Caco-2 (cell line): ENCODE measurements around the gene ERC2. TPM values are rescaled to one million over a fixed set of nuclear protein-coding genes. Genes with fewer than 3 reads are reported as not detected.

ENCODE experiments used
- BruUV-seq: library from RNA; stranded (reverse); fragments of 400-500 nt; replicated peaks from 2 replicates; lab custom pipeline; 2021; lab: Mats Ljungman, UMichigan
- CTCF ChIA-PET: fragments of 300-600 bp; sonication (Branson Sonifier 250); formaldehyde crosslinking; loops from one replicate; lab custom pipeline; 2022; ENCODE audit warnings: antibody characterized with exemption; lab: Charles Lee
- POLR2A ChIA-PET: fragments of 300-600 bp; sonication (Branson Sonifier 250); formaldehyde crosslinking; loops from one replicate; lab custom pipeline; 2022; ENCODE audit warnings: antibody characterized with exemption; lab: Charles Lee
- DNase-seq, 2 experiments: peaks; one replicate each; pipeline versions ENCODE4 v3.0.0 to v3.0.0-alpha.2; 2020 to 2022
- H3K27me3 ChIP-seq: replicated peaks from 2 replicates; pipeline ENCODE4 v1.6.0; 2011; ENCODE audit warnings: low read length; ENCODE audit not compliant: control insufficient read depth, insufficient read depth
- H3K36me3 ChIP-seq: 2 replicates; pipeline ENCODE4 v1.5.1; 2011; ENCODE audit warnings: low read length; ENCODE audit not compliant: control insufficient read depth, insufficient read depth
- H3K4me1 ChIP-seq: fragments of 250-450 bp; sonication (Bioruptor Pico); 2 replicates; pipeline ENCODE4 v1.5.1; 2020; ENCODE audit warnings: mild to moderate bottlenecking
- H3K4me3 ChIP-seq: 2 replicates; pipeline ENCODE4 v1.5.1; 2011; ENCODE audit warnings: low read depth, mild to moderate bottlenecking, control low read depth, low read length
- H3K9me3 ChIP-seq: fragments of 250-450 bp; sonication (Bioruptor Pico); 2 replicates; pipeline ENCODE4 v1.5.1; 2020; ENCODE audit warnings: mild to moderate bottlenecking, moderate library complexity
- H3K27ac Mint-ChIP-seq: one replicate; pipeline ENCODE4 v1.8.0; 2022; ENCODE audit warnings: mixed read lengths; ENCODE audit not compliant: unreplicated experiment
- H3K27me3 Mint-ChIP-seq: one replicate; pipeline ENCODE4 v1.8.0; 2022; ENCODE audit warnings: mixed read lengths; ENCODE audit not compliant: insufficient read depth, unreplicated experiment
- H3K36me3 Mint-ChIP-seq: one replicate; pipeline ENCODE4 v1.8.0; 2022; ENCODE audit warnings: mild to moderate bottlenecking, mixed read lengths; ENCODE audit not compliant: insufficient read depth, unreplicated experiment
- H3K4me1 Mint-ChIP-seq: one replicate; pipeline ENCODE4 v1.8.0; 2022; ENCODE audit warnings: low read depth, mixed read lengths; ENCODE audit not compliant: unreplicated experiment
- H3K4me3 Mint-ChIP-seq: one replicate; pipeline ENCODE4 v1.8.0; 2022; ENCODE audit warnings: mild to moderate bottlenecking, moderate library complexity, mixed read lengths; ENCODE audit not compliant: unreplicated experiment
- H3K9me3 Mint-ChIP-seq: one replicate; pipeline ENCODE4 v1.8.0; 2022; ENCODE audit warnings: mixed read lengths; ENCODE audit not compliant: unreplicated experiment
- intact Hi-C: fragments of 100-400 bp; cut with micrococcal nuclease; formaldehyde crosslinking; loops from one replicate; pipeline ENCODE4 v1.10.0; 2022; ENCODE audit not compliant: unreplicated experiment
- total RNA-seq: library from RNA; stranded (reverse); gene quantifications from 2 replicates; pipeline ENCODE4 v1.2.3, GENCODE V29; 2022
- TF ChIP-seq, protein P1 (sequence below), 2 experiments: fragments of 200-600 bp in 1 of 2; IDR thresholded peaks; 1 replicate in 1 of 2; 2 replicates in 1 of 2; pipeline versions ENCODE4 v1.5.1 to v1.8.0; 2011 to 2022; ENCODE audit warnings: antibody characterized with exemption in 1 of 2, control low read depth in 1 of 2, inconsistent platforms in 1 of 2, low read depth in 1 of 2, low read length in 1 of 2, mild to moderate bottlenecking in 1 of 2, moderate library complexity in 1 of 2; ENCODE audit not compliant: insufficient read depth in 1 of 2, severe bottlenecking in 1 of 2, unreplicated experiment in 1 of 2

Gene ERC2
- total RNA-seq, 1 experiment from 2014 or later = 0.54 TPM

DNA sequence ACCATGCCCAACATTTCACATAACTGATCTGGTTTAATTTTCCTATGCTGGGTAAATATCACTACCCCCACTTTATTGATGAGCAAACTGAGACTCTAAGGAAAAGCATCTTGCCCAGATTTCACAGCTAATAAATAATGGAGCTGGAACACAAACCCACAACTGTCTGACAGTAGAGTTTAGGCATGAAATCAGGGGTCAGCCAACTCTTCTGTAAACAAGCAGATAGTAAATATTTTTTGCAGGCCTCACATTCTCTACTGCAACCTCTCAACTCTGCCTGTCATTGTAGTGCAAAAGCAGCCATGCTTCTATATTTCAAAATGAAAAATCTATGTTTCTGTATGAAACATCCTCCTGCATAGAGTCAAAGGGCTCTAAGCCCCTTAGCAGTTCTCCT, 111.5 kb downstream of the ERC2 start:
- Mint-ChIP-seq H3K4me3 (no peak overlapping the region), H3K9me3 (no peaks in the 10 kb centered on the region), H3K36me3 (no peaks in the 10 kb centered on the region), H3K4me1 (no peaks in the 10 kb centered on the region), H3K27me3 (peaks cover 8% of the 10 kb centered on the region), H3K27ac (no peak overlapping the region)
- ChIA-PET POLR2A (no interaction called here), CTCF (no interaction called here)
- no peak for DNase-seq
- intact Hi-C loops = no loop called here
- BruUV-seq = no TSS peak
- H3K4me3 ChIP-seq = no peak overlapping the region
- no peaks in the 10 kb centered on the region for H3K9me3 ChIP-seq
- H3K27me3 ChIP-seq = no peaks in the 10 kb centered on the region
- no peaks in the 10 kb centered on the region for H3K36me3 ChIP-seq
- no peaks in the 10 kb centered on the region for H3K4me1 ChIP-seq
- TF ChIP-seq, protein P1, sequence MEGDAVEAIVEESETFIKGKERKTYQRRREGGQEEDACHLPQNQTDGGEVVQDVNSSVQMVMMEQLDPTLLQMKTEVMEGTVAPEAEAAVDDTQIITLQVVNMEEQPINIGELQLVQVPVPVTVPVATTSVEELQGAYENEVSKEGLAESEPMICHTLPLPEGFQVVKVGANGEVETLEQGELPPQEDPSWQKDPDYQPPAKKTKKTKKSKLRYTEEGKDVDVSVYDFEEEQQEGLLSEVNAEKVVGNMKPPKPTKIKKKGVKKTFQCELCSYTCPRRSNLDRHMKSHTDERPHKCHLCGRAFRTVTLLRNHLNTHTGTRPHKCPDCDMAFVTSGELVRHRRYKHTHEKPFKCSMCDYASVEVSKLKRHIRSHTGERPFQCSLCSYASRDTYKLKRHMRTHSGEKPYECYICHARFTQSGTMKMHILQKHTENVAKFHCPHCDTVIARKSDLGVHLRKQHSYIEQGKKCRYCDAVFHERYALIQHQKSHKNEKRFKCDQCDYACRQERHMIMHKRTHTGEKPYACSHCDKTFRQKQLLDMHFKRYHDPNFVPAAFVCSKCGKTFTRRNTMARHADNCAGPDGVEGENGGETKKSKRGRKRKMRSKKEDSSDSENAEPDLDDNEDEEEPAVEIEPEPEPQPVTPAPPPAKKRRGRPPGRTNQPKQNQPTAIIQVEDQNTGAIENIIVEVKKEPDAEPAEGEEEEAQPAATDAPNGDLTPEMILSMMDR (IDR thresholded peaks at IDR 0.05; ENCODE audit: insufficient read depth in 1 of 2, low read depth in 1 of 2, low read length in 1 of 2, severe bottlenecking in 1 of 2, unreplicated experiment in 1 of 2) = no peak

DNA sequence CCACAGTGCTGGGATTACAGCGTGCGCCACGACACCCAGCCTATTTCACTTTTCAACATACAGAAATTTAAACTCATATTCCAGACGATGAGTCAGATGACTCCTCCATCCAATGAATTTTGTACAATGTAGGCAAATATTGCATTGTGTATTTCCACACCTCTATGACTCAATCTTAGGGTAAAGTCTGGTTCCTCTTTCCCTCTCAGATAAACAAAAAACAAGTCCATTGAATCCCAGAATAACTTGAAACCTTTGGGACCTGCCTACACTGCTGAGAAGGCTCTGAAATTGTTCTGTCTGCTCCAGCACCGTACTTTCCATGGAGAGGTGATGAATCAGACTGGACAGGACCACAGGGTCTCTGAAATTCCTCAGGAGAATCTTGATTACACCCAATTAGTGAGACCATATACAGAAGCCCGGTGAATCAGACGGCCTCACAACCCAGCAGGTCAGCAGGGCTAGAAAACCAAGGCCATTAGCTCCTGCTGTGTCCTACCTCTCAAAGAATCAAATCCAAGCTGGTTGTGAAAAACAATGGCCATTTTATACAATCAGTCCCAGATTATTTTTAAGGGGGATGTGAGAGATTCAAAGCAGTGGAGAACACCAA, 112.6 kb downstream of the ERC2 start:
- no peaks in the 10 kb centered on the region for H3K4me1 ChIP-seq
- DNase-seq = no peak
- Mint-ChIP-seq H3K4me1 (no peaks in the 10 kb centered on the region), H3K27ac (no peak overlapping the region), H3K27me3 (peaks cover 10% of the 10 kb centered on the region), H3K4me3 (no peak overlapping the region), H3K36me3 (no peaks in the 10 kb centered on the region), H3K9me3 (no peaks in the 10 kb centered on the region)
- no peaks in the 10 kb centered on the region for H3K27me3 ChIP-seq
- intact Hi-C loops = no loop called here
- ChIA-PET POLR2A (no interaction called here), CTCF (no interaction called here)
- no TSS peak for BruUV-seq
- no peaks in the 10 kb centered on the region for H3K9me3 ChIP-seq
- TF ChIP-seq, protein P1 (IDR thresholded peaks at IDR 0.05; ENCODE audit: insufficient read depth in 1 of 2, low read depth in 1 of 2, low read length in 1 of 2, severe bottlenecking in 1 of 2, unreplicated experiment in 1 of 2) = no peak
- no peaks in the 10 kb centered on the region for H3K36me3 ChIP-seq
- no peak overlapping the region for H3K4me3 ChIP-seq

DNA sequence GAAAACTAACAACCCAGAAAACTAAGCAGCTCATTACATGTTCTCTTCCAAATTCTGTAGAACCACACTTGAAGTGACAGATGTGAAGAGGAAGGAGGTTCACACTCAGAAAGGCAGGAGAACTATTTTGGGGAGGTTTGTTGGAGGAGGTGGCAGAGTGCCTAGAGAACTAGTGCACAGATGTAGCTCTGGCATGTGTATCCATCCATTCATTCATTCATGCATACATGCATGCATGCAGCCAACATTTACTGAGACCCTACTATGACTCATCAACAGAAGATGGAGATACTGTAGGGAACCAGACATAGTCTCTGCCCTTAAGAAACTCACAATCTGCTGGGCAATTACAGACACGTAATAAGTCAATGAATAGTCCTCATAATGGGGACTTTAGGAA, 116.7 kb downstream of the ERC2 start:
- Histone ChIP-seq H3K4me3 (no peak overlapping the region), H3K4me1 (no peaks in the 10 kb centered on the region), H3K9me3 (no peaks in the 10 kb centered on the region), H3K36me3 (no peaks in the 10 kb centered on the region), H3K27me3 (no peaks in the 10 kb centered on the region)
- ChIA-PET POLR2A (no interaction called here), CTCF (no interaction called here)
- Mint-ChIP-seq H3K9me3 (no peaks in the 10 kb centered on the region), H3K4me3 (no peak overlapping the region), H3K27me3 (peaks cover 4% of the 10 kb centered on the region), H3K4me1 (no peaks in the 10 kb centered on the region), H3K36me3 (no peaks in the 10 kb centered on the region), H3K27ac (no peak overlapping the region)
- TF ChIP-seq, protein P1 (IDR thresholded peaks at IDR 0.05; ENCODE audit: insufficient read depth in 1 of 2, low read depth in 1 of 2, low read length in 1 of 2, severe bottlenecking in 1 of 2, unreplicated experiment in 1 of 2) = no peak
- no TSS peak for BruUV-seq
- DNase-seq = no peak
- intact Hi-C loops = no loop called here
